Spleen (tissue), 11 donors: ENCODE measurements around the gene PARVA. TPM values are rescaled to one million over a fixed set of nuclear protein-coding genes. Genes with fewer than 3 reads are reported as not detected.
A peak's percentile ranks its signal among the peaks of the same experiment; 100 is the strongest.

ENCODE experiments used
- DNase-seq: peaks from one replicate; pipeline ENCODE4 v3.0.0-alpha.2; 2020
- H3K27ac ChIP-seq, 8 donors: fragments of 200-600 bp; sonication (generic) in 7 of 8; 1 replicate in 4 of 8; 2 replicates in 4 of 8; pipeline versions ENCODE4 v1.5.0 to v1.8.0; 2016 to 2021; ENCODE audit warnings: inconsistent platforms in 4 of 8, mild to moderate bottlenecking in 4 of 8, moderate library complexity in 1 of 8
- H3K27me3 ChIP-seq, 7 donors: fragments of 200-600 bp; sonication (generic) in 6 of 7; replicated peaks in 1 of 7; 1 replicate in 4 of 7; 2 replicates in 3 of 7; pipeline versions ENCODE4 v1.5.0 to v1.8.0; 2016 to 2021; ENCODE audit warnings: inconsistent platforms in 3 of 7, mild to moderate bottlenecking in 1 of 7
- H3K36me3 ChIP-seq, 6 donors: fragments of 200-600 bp; sonication (generic) in 5 of 6; 1 replicate in 4 of 6; 2 replicates in 2 of 6; pipeline versions ENCODE4 v1.5.0 to v1.8.0; 2016 to 2021; ENCODE audit warnings: inconsistent platforms in 2 of 6
- H3K4me1 ChIP-seq, 6 donors: fragments of 200-600 bp; sonication (generic) in 5 of 6; 1 replicate in 3 of 6; 2 replicates in 3 of 6; pipeline versions ENCODE4 v1.5.0 to v1.8.0; 2016 to 2021; ENCODE audit warnings: inconsistent platforms in 3 of 6
- H3K4me3 ChIP-seq, 8 donors: fragments of 200-600 bp; sonication (generic) in 7 of 8; 1 replicate in 4 of 8; 2 replicates in 4 of 8; pipeline versions ENCODE4 v1.5.0 to v1.8.0; 2016 to 2021; ENCODE audit warnings: inconsistent platforms in 4 of 8, mild to moderate bottlenecking in 4 of 8, moderate library complexity in 2 of 8
- H3K9me3 ChIP-seq, 8 donors: fragments of 200-600 bp; sonication (generic) in 7 of 8; 1 replicate in 4 of 8; 2 replicates in 4 of 8; pipeline versions ENCODE4 v1.5.0 to v1.8.0; 2016 to 2021; ENCODE audit warnings: inconsistent platforms in 4 of 8
- POLR2A ChIP-seq, 3 donors: fragments of 450-650 bp; IDR thresholded peaks; one replicate each; pipeline ENCODE4 v1.5.1; 2017; ENCODE audit warnings: antibody characterized with exemption in 3 of 3, mild to moderate bottlenecking in 1 of 3
- POLR2AphosphoS5 ChIP-seq, 3 donors: sonication (generic); formaldehyde crosslinking; IDR thresholded peaks; one replicate each; pipeline ENCODE4 v1.5.1; 2017; ENCODE audit warnings: antibody characterized with exemption in 3 of 3
- WGBS, 5 donors: extraction: QIAGEN DNeasy Blood & Tissue Kit in 3 of 5; methylation state at CpG; one replicate each; pipeline versions ENCODE4 v1.1.5 to v1.1.7; 2013 to 2018; 5-methylcytosine and 5-hydroxymethylcytosine counted together
- intact Hi-C: fragments of 100-400 bp; cut with DNase I; formaldehyde crosslinking; loops from one replicate; pipeline ENCODE4 v1.15.0; 2023; ENCODE audit warnings: low total_unique reads
- polyA plus RNA-seq, 3 donors: library from polyadenylated mRNA; stranded (reverse); fragments of 200-250 nt; gene quantifications; one replicate each; pipeline ENCODE4 v1.2.1, GENCODE V29; 2013
- total RNA-seq, 7 donors: library from RNA; depleted of rRNA in 3 of 7; stranded (reverse); fragments of >200 nt in 3 of 7; fragmentation: NEBNext Ultra II Directional in 4 of 7; extraction: Animal tissue kit (Norgen Biotek cat#: 25700) in 4 of 7; gene quantifications; one replicate each; pipeline versions ENCODE4 v1.1.0 to v1.2.1, GENCODE V29; 2016 to 2021
- TF ChIP-seq, protein P1 (sequence below), 11 experiments: fragments of 200-600 bp in 7 of 11; fragments of 450-650 bp in 4 of 11; sonication (generic) in 4 of 11; IDR thresholded peaks in 8 of 11; conservative IDR thresholded peaks in 3 of 11; 1 replicate in 7 of 11; 2 replicates in 4 of 11; pipeline versions ENCODE4 v1.4.0 to v1.8.0; 2016 to 2021; ENCODE audit warnings: antibody characterized with exemption in 11 of 11, inconsistent platforms in 4 of 11, mild to moderate bottlenecking in 1 of 11
- donor health status: healthy with polysubstance abuse.
- donor health status: DM: no; HTN: no; CAD: no; lungs with moderate emphysema.
- donor health status: DM: no; HTN: no; CAD: no.
- donor health status: Bipolar disorder and iron deficiency.
- donor health status: healthy.
- donor health status: DM: no; HTN: no; CAD: no.
- donor health status: DM: yes; HTN: yes; CAD: no.

Gene PARVA
- total and polyA plus RNA-seq, 10 donors, result 3.8 to 56.6 (median 23.3) TPM

DNA sequence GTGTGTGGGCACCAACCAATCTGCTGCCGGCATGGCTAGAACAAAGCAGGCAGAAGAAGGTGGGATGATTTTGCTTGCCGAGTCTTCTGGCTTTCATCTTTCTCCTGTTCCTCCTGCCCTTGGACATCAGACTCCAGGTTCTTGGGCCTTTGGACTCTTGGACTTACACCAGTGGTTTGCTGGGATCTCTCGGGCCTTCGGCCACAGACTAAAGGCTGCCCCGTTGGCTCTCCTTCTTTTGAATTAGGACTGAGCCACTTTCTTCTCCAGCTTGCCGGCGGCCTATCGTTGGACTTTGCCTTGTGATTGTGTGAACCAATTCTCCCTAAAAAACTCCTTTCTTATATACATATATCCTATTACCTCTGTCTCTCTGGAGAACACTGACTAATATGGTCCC, 168.8 kb downstream of the PARVA start:
- H3K4me1 ChIP-seq, result peaks cover 0 to 4% (median 0%) of the 10 kb centered on the region in 6 donors

DNA sequence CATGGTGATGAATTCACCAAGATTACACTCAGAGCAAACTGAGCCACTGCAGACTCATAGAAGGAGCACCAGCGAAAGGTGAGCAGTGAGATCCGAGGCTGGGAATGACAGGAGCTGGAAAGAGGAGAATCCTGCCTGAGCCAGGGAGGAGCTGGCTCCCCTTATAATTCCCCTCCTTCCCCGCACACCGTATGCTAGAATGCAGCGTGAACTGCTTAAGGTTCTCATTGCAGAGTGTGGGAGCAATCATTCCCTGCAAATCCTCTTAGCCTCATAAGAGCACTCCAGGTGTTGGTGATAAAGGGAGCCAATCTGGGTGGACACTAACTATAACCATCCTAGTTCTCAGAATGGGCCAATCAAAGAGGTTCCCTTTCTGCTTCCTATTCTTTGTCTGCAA, 169.3 kb downstream of the PARVA start:
- TF ChIP-seq POLR2A (IDR thresholded peaks at IDR 0.05) (no peak), POLR2AphosphoS5 (IDR thresholded peaks at IDR 0.05) (no peak)
- TF ChIP-seq, protein P1, sequence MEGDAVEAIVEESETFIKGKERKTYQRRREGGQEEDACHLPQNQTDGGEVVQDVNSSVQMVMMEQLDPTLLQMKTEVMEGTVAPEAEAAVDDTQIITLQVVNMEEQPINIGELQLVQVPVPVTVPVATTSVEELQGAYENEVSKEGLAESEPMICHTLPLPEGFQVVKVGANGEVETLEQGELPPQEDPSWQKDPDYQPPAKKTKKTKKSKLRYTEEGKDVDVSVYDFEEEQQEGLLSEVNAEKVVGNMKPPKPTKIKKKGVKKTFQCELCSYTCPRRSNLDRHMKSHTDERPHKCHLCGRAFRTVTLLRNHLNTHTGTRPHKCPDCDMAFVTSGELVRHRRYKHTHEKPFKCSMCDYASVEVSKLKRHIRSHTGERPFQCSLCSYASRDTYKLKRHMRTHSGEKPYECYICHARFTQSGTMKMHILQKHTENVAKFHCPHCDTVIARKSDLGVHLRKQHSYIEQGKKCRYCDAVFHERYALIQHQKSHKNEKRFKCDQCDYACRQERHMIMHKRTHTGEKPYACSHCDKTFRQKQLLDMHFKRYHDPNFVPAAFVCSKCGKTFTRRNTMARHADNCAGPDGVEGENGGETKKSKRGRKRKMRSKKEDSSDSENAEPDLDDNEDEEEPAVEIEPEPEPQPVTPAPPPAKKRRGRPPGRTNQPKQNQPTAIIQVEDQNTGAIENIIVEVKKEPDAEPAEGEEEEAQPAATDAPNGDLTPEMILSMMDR (IDR thresholded peaks at IDR 0.05 in 8 of 11, conservative IDR thresholded peaks at IDR 0.05 in 3 of 11), result no peak
- H3K4me1 ChIP-seq, result no peaks in the 10 kb centered on the region
- H3K27ac ChIP-seq, result no peak overlapping the region
- intact Hi-C loops, result no loop called here
- no peaks in the 10 kb centered on the region for H3K36me3 ChIP-seq
- 90 to 96% (median 93%) methylated on average over 5 of the region's 5 CpGs for WGBS, 5 donors
- no peaks in the 10 kb centered on the region for H3K27me3 ChIP-seq
- H3K4me3 ChIP-seq, result no peak overlapping the region
- H3K9me3 ChIP-seq, result no peaks in the 10 kb centered on the region
- DNase-seq, result no peak

More for the DNA sequence above, 168.8 kb downstream of the PARVA start:
- intact Hi-C loops, result no loop called here
- no peaks in the 10 kb centered on the region for H3K36me3 ChIP-seq
- DNase-seq, result no peak
- no peak overlapping the region for H3K4me3 ChIP-seq
- H3K27ac ChIP-seq, result no peak overlapping the region
- TF ChIP-seq POLR2AphosphoS5 (IDR thresholded peaks at IDR 0.05) (no peak), POLR2A (IDR thresholded peaks at IDR 0.05) (no peak)
- TF ChIP-seq, protein P1 (IDR thresholded peaks at IDR 0.05 in 8 of 11, conservative IDR thresholded peaks at IDR 0.05 in 3 of 11), result no peak
- 90 to 97% (median 96%) methylated on average over 8 of the region's 8 CpGs for WGBS, 5 donors
- H3K9me3 ChIP-seq, result no peaks in the 10 kb centered on the region
- no peaks in the 10 kb centered on the region for H3K27me3 ChIP-seq

DNA sequence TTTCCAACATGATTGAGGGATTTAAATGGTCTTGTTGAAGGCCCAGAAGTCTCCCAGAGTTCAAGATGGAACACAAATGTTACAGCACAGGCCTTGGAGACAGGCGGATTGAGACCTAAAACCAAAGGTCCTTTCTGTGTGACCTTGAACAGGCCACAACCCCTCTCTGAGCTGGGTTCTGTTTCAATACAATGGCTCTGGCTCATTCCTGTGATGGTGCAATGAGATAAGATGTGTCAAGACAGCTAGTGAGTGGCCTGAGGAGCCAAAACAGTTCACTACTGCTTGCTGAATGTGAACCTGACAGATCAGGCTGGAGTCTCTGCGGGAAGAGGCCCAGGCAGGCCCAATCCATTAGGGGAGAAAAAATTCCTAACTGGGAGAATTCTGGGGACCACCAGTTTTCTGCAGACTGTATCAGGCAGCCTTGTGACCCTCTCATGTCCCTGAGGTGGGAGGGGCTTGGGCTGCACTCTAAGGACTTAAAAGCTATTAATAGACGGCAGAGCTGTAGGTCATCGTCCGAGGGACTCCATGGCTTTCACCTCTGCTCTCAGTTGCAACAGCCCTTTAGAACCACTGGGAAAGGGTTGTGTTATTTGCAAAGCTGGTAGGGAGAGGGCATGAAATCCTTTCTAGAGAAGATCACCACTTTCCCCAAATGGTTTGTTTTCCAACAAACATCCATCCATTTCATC, 170.7 kb downstream of the PARVA start:
- 61 to 88% (median 70%) methylated on average over 5 of the region's 5 CpGs for WGBS, 5 donors
- Histone ChIP-seq H3K9me3 (no peaks in the 10 kb centered on the region), H3K27ac (peak overlapping the region in 1 of 8 donors; percentile 13), H3K4me3 (no peak overlapping the region), H3K36me3 (no peaks in the 10 kb centered on the region), H3K4me1 (no peaks in the 10 kb centered on the region), H3K27me3 (peaks cover 0 to 4% (median 0%) of the 10 kb centered on the region in 7 donors)
- intact Hi-C loops, result no loop called here
- TF ChIP-seq POLR2AphosphoS5 (IDR thresholded peaks at IDR 0.05) (no peak), POLR2A (IDR thresholded peaks at IDR 0.05) (no peak)
- TF ChIP-seq, protein P1 (IDR thresholded peaks at IDR 0.05 in 8 of 11, conservative IDR thresholded peaks at IDR 0.05 in 3 of 11), result no peak
- no peak for DNase-seq

DNA sequence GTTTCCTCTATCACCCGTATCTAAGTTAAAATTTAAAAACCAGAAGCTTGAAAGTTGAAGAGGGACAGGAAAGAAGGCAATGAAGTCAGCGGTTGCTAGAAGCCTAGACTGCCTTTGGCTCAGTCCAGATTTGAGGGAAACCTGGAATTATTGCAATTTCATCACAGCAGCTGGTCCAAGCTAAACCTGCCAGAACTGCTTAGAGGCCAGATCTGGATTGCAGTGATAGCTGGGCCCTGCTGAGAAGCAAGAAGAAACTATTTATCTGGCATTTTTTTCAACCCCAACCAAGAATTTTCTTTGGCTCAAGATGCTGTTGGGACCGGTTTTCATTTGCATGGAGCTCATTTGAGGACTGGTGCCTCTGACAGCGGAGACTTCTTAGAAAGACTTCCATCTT, 175.3 kb downstream of the PARVA start:
- no peaks in the 10 kb centered on the region for H3K4me1 ChIP-seq
- DNase-seq, result no peak
- H3K4me3 ChIP-seq, result no peak overlapping the region
- intact Hi-C loops, result no loop called here
- H3K36me3 ChIP-seq, result no peaks in the 10 kb centered on the region
- TF ChIP-seq POLR2AphosphoS5 (IDR thresholded peaks at IDR 0.05) (no peak), POLR2A (IDR thresholded peaks at IDR 0.05) (no peak)
- TF ChIP-seq, protein P1 (IDR thresholded peaks at IDR 0.05 in 8 of 11, conservative IDR thresholded peaks at IDR 0.05 in 3 of 11), result no peak
- no peak overlapping the region for H3K27ac ChIP-seq
- peaks cover 0 to 7% (median 0%) of the 10 kb centered on the region in 7 donors for H3K27me3 ChIP-seq
- H3K9me3 ChIP-seq, result peaks cover 0 to 10% (median 0%) of the 10 kb centered on the region in 8 donors
- WGBS, 5 donors, result 75 to 90% (median 83%) methylated on average over 4 of the region's 4 CpGs
